ENCODE measurements around the gene RBBP8NL. TPM values are rescaled to one million over a fixed set of nuclear protein-coding genes. Genes with fewer than 3 reads are reported as not detected.

The RBBP8NL gene
- total RNA-seq, 4 donors from 2014 or later: not detected

- H3K9me3 ChIP-seq: no peaks in the 10 kb centered on the region
- intact Hi-C loops (cut with DNase I): no loop called here
- no peak overlapping the region for H3K4me3 ChIP-seq
- no peak overlapping the region for H3K27ac ChIP-seq (replicated peaks in 1 of 4)
- peaks cover 0 to 2% (median 0%) of the 10 kb centered on the region in 4 donors for H3K4me1 ChIP-seq
- DNase-seq (ENCODE audit: extremely low spot score): no peak
- WGBS: 97% methylated on average over 13 of the region's 13 CpGs
- peaks cover 0 to 64% (median 0%) of the 10 kb centered on the region in 4 donors for H3K27me3 ChIP-seq
- no peaks in the 10 kb centered on the region for H3K36me3 ChIP-seq
- TF ChIP-seq EP300 (IDR thresholded peaks at IDR 0.05) (no peak), POLR2AphosphoS5 (IDR thresholded peaks at IDR 0.05) (no peak), CTCF (IDR thresholded peaks at IDR 0.05) (no peak), POLR2A (IDR thresholded peaks at IDR 0.05; ENCODE audit: low read depth) (no peak)
Observed at GRCh38 chr20:62461834-62462233, 34.5 kb upstream of the RBBP8NL start.

- no peaks in the 10 kb centered on the region for H3K9me3 ChIP-seq
- H3K36me3 ChIP-seq: no peaks in the 10 kb centered on the region
- TF ChIP-seq EP300 (IDR thresholded peaks at IDR 0.05): no peak
- no peak for TF ChIP-seq POLR2A (IDR thresholded peaks at IDR 0.05; ENCODE audit: low read depth)
- TF ChIP-seq CTCF (IDR thresholded peaks at IDR 0.05): no peak
- no peak for TF ChIP-seq POLR2AphosphoS5 (IDR thresholded peaks at IDR 0.05)
- DNase-seq (ENCODE audit: extremely low spot score): no peak
- H3K4me3 ChIP-seq: no peak overlapping the region
- no peak overlapping the region for H3K27ac ChIP-seq (replicated peaks in 1 of 4)
- peaks cover 0 to 60% (median 0%) of the 10 kb centered on the region in 4 donors for H3K27me3 ChIP-seq
- 77% methylated on average over 8 of the region's 10 CpGs for WGBS
- intact Hi-C loops (cut with DNase I): no loop called here
- peaks cover 0 to 2% (median 0%) of the 10 kb centered on the region in 4 donors for H3K4me1 ChIP-seq
Observed at GRCh38 chr20:62461157-62461556, 33.8 kb upstream of the RBBP8NL start.

- TF ChIP-seq CTCF (IDR thresholded peaks at IDR 0.05) (no peak), POLR2A (IDR thresholded peaks at IDR 0.05; ENCODE audit: low read depth) (no peak), EP300 (IDR thresholded peaks at IDR 0.05) (no peak)
- peaks cover 0 to 60% (median 0%) of the 10 kb centered on the region in 4 donors for H3K27me3 ChIP-seq
- H3K9me3 ChIP-seq: no peaks in the 10 kb centered on the region
- H3K36me3 ChIP-seq: no peaks in the 10 kb centered on the region
- H3K4me1 ChIP-seq: peaks cover 0 to 2% (median 0%) of the 10 kb centered on the region in 4 donors
- WGBS: 78% methylated on average over 8 of the region's 15 CpGs
- H3K4me3 ChIP-seq: no peak overlapping the region
- no peak overlapping the region for H3K27ac ChIP-seq (replicated peaks in 1 of 4)
- DNase-seq (ENCODE audit: extremely low spot score): no peak
- intact Hi-C loops (cut with DNase I): no loop called here
Observed at GRCh38 chr20:62460678-62461077, 33.3 kb upstream of the RBBP8NL start.

- DNase-seq (ENCODE audit: extremely low spot score): no peak
- Histone ChIP-seq H3K9me3 (no peaks in the 10 kb centered on the region), H3K27ac (replicated peaks in 1 of 4) (no peak overlapping the region), H3K27me3 (peaks cover 0 to 63% (median 0%) of the 10 kb centered on the region in 4 donors), H3K36me3 (no peaks in the 10 kb centered on the region), H3K4me1 (peaks cover 0 to 2% (median 0%) of the 10 kb centered on the region in 4 donors), H3K4me3 (no peak overlapping the region)
- TF ChIP-seq EP300 (IDR thresholded peaks at IDR 0.05) (no peak), POLR2A (IDR thresholded peaks at IDR 0.05; ENCODE audit: low read depth) (no peak)
- intact Hi-C loops (cut with DNase I): no loop called here
- 48% methylated on average over 6 of the region's 14 CpGs for WGBS
Observed at GRCh38 chr20:62459488-62459887, 32.1 kb upstream of the RBBP8NL start.

- peaks cover 0 to 72% (median 0%) of the 10 kb centered on the region in 4 donors for H3K27me3 ChIP-seq
- no peaks in the 10 kb centered on the region for H3K9me3 ChIP-seq
- 58% methylated on average over 34 of the region's 41 CpGs for WGBS
- H3K27ac ChIP-seq (replicated peaks in 1 of 4): no peak overlapping the region
- no peaks in the 10 kb centered on the region for H3K36me3 ChIP-seq
- intact Hi-C loops (cut with DNase I): no loop called here
- DNase-seq (ENCODE audit: extremely low spot score): no peak
- H3K4me1 ChIP-seq: peaks cover 0 to 2% (median 0%) of the 10 kb centered on the region in 4 donors
- H3K4me3 ChIP-seq: no peak overlapping the region
- no peak for TF ChIP-seq POLR2AphosphoS5 (IDR thresholded peaks at IDR 0.05)
- TF ChIP-seq EP300 (IDR thresholded peaks at IDR 0.05): no peak
- no peak for TF ChIP-seq POLR2A (IDR thresholded peaks at IDR 0.05; ENCODE audit: low read depth)
- TF ChIP-seq CTCF (IDR thresholded peaks at IDR 0.05): no peak
Observed at GRCh38 chr20:62458275-62459251, 31.2 kb upstream of the RBBP8NL start.

Measured in esophagus muscularis mucosa (tissue), 4 donors.